HG03159 (cell line): Measurements from ENCODE around the gene ERICH2.
"Not testable (repeated sequence)": the region's sequence is repeated elsewhere in the genome, so short reads cannot be mapped to it uniquely, and the experiment has no call there.

ENCODE experiments used
- ATAC-seq: cut with Tn5 transposase; IDR thresholded peaks from one replicate; pipeline ENCODE4 v1.9.1; 2021; ENCODE audit warnings: mild to moderate bottlenecking, moderate library complexity; ENCODE audit not compliant: unreplicated experiment

The ERICH2 gene, protein sequence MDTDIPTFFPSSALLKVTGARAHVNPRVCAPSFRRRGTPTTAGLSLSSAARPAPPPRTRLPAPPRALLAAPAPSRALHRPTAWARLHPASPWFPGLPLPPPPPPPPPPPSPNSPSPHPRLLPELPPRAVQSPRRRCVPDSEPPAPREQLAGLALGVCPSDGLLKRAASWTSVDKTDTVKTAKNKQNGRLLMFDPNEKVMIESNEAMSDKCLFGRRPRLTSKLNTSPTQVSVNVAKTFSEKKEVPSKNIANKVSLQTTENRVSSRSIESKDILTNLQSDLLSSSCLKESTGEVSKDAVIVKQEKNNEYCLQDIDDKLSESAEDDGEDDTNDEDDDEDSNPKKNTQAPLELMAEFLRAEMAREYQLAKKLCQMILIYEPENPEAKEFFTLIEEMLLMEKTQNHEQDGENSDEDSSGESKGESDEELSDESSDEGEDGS

DNA sequence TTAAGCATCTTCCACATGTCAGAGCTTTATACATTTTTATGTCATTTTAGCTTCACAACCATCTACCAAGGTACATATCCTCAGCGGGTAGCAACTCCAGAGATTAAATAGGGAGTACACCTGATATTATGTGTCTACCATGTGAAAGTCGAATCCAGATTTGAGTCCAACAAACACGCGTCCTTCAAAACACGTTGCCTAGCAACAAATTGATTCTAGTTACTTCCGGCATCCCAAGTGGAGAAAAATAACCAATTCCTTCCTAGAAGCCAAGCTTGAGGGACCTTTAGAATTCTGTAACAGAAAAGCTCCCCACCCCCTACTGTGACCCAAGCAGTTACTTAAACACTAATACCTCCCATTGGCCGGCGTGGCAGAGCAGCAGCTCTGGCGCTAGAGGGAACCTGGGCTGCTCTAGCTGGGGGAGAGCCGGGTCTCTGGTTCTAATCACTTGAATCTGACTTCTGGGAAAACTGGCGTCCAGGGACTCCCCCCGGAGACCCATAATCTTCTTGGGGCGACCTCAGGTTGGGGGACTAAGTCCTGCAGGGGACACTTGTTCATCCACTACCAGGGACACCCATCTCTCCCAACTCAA, at the start of gene ERICH2:
TSS of gene ERICH2 (plus strand) at position 371 of the 598 bp plus-strand sequence. CDS start 304 bp downstream, outside the sequence.
- ATAC-seq = peak; percentile 78

DNA sequence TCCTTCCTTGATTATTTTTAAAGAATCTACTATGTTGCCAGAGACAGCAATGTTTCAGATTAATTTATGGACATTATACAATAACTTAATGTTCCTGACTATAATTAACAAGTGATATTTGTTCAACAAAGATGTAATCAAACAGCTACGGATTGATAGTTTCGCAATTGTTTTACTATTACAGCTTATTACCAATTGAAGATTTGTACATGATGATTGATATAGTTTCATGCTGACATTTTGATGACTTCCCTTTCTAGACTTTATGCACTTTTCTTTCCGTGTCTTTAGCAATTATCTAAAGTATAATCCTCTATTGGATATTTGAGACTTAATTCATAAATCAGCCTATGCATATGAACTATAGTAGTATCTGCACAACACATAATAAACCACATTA, 48.5 kb upstream of the ERICH2 start:
- ATAC-seq = no peak

DNA sequence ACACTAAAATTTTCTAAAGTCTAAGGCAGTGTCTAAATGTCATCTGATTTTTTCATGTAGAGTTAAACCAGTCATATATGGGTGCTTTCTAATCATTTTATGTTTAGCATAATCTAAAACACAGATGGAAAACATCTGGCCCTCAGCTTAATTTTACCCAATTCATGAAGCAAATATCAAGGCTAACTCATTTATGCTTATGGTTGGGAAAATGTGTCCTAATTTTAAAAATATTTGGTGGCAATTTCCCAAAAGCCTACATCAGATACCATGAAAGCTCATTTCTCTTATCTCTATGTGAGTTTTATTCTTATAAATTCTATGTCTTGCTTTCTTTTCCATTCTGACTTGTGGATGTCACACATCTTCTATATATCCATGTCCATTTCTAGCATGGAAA, 47.9 kb upstream of the ERICH2 start:
- ATAC-seq = no peak

DNA sequence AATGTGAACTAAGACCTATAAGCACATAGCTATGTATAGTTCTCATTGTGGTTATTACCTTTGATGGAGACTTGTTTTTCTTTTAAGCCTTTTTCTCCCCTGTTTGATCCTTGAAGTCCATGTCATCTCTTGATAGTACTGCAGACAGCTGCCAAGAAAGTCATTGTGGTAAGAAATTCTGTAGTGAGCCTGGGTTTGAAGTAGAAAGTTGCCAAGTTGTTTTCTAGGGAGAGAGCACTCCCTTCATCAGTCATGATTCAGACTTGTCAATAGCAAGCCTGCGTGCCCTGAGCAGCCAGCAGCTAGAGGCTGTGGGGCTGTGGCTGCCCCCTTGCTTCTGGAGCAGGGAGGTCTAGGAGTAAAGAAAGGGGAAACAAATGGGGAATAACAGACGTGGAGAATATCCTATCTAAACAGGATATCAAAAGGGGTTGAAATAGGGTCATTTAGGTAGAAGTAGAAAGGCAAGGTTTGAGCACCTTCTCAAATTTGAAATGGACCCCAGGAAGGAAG, 46.7 kb upstream of the ERICH2 start:
- ATAC-seq = no peak

DNA sequence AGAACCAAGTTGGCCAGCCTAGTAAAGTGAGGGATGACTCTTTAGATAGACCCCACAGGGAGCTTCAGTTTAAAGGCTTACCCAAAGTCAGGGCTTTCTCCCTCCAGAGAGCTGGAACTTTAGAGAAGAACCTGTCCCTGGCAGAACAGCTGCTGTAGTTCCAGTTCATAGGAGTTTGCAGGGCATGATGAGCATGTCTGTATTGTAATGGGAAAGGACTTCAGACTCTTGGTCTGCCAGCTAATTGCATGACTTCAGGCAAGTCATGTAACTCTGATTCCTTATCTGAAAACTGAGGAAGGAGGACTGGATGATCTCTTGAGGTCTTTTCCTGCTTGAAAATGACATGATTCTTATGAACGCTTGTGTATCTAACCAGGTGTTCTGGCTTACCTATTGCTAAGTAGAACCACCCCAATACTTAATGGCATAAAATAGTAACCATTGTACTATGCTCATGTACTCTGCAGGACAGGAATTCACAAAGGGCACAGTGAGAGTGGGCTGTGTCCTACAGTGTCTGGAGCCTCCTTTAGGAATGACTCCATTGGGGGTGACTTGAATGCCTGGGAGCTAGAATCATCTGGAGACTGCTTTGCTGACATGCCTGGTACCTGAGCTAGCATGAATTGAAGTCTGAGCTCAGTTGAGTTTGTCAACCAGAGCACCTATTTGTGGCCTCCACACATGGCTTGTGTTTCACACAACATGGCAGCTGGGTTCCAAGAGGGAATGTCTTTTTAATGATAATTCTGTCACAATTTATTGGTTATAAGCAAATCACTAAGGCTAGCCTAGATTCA, 36.2 kb upstream of the ERICH2 start:
- ATAC-seq = no peak

DNA sequence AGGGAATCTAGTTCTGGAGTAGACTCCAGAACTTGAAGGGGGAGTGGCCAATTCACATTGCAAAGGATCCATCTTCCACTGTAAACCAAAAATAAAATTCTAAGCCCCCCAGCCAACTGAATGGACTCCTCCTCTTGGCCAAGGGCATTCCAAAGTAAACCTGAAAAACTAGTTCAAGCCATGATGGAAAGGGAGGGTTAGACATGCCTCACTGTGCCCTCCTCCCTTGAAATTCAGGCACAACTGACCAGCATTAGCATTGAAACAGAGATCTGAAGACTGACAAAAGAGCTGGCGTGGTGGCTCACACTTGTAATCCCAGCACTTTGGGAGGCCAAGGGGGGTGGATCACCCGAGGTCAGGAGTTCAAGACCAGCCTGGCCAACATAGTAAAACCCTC, 35.6 kb upstream of the ERICH2 start:
- not testable (repeated sequence) for ATAC-seq

DNA sequence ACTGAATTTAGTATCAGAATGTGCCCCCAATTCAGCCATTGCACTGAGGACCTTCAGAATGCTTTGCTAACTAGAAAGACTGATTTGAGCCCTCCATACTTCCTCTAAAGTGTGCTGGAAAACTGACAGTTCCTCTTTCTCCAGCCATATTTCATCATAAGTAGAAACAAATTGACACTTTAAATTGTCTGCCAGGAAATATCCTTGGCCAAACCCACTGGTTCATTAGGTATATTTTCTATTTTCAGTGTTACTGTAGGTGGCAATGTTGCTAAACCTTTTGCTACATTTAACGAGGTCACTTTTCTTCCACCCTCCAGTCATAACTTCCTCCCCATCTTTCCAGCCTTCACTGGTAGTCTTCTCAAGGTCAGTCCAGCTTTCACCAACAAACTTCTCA, 33.5 kb upstream of the ERICH2 start:
- no peak for ATAC-seq

DNA sequence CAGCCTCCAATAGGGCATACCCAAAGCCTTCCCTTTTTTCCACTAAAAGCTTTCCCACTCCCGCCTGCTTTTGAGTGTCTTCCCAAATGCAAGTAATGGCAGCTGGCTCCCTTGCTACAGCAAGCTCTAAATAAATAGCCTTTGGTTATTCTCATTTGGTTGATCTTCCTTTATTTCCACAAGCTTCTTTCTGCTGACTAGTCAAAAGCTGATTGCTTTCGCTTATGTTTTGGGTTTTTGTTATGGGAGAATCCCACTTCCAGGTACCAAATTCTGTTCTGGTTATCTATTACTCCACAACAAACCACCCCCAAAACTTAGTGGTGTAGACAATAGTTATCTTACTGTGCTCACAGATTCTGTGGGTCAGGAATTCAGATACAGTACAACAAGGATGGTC, 32.8 kb upstream of the ERICH2 start:
- no peak for ATAC-seq

DNA sequence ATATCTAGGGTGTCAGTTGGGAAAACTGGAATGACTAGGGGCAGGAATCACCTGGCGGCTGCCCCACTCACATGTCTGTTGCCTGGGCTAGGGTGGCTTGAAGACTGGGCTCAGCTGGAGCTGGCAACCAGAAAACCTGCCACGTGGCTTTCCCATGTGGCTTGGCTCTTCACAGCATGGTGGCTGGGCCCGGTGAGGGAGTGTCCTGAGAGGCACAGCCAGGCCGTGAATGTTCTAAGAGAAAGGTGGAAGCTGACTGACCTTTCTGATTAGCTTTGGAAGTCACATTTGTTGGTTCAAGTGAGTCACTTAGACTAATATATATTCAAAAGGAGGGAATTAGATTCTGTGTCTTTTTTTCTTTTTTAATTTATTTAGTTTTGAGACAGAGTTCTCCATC, 32.4 kb upstream of the ERICH2 start:
- ATAC-seq = no peak

DNA sequence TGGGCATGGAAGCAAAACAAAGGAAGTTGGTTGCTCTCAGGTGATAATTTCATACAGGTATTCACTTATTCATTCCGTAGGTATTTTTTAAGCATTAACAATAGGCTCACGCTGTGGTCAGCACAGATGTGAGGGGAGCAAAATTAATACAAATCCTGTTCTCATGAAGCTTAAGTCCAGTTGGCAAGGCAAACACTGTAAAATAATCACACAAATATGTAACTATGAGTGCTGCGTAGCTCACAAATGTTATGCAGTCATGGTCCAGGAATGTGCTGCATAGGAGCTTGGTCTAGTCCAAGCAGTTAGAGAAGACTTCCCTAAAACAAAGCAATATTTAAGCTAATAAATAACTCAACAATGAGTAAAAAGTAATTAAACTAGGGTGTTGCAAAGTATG, 31.1 kb upstream of the ERICH2 start:
- no peak for ATAC-seq

DNA sequence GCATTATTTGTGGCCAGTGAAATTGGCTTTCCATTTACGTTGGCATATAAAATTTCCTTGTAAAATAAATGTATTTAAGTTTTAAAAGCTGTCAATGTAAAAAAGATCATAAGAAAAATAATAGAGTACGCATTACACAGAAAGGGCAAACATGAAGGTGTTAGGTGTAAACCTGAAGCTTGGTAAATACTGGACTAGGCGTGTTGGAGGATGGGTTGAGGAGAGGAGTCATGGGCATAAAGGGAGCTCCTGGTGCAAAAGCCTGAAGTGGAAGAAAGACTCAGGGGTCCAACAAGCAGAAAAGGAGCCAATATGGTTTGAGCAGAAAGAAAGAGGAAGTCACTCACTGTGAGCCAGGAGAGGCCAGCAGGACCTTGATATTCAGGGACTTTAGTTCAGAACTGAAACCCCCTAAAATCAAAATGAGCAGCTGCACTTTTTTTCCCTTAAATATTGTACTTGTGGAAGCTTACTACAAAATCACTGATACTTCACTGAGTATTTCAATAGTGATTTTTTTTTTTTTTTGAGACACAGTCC, 30.6 kb upstream of the ERICH2 start:
- no peak for ATAC-seq

DNA sequence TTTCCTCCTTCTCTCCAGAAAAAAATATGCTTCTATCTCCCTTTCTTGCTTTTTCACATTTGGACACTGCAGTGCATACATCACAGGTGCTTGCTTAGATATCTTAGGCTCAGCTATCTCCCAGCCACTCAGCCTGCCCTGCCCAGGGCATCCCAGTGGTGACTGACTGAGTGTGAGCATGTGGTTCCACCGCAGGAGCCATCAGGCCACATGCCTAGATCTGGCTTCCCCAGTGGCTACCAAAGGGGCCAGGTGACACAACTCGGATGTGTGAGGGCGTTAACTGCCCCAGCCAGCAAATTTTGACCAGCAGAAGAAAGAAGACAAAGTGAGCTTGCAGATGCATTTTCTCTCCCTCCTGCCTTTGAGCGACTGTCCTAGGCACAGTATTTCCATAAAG, 29.5 kb upstream of the ERICH2 start:
- ATAC-seq = no peak

DNA sequence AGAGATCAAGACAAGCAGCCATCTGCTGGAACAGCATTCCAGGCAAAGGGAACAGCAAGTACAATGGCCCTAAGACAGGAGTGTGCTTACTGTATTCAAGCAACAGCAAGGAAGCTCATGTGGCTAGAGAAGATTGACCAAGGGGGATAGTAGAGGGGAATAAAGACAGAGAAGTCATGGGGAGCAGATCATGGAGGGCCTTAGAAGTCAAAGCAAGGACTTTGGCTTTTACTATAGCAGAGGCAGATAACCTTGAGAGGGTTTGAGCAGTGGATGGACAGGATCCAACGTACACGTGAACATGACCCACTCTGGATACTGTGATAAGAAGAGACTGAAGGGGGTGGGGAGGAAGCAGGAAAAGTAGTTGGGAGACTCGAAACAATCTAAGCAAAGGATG, 28.2 kb upstream of the ERICH2 start:
- no peak for ATAC-seq

DNA sequence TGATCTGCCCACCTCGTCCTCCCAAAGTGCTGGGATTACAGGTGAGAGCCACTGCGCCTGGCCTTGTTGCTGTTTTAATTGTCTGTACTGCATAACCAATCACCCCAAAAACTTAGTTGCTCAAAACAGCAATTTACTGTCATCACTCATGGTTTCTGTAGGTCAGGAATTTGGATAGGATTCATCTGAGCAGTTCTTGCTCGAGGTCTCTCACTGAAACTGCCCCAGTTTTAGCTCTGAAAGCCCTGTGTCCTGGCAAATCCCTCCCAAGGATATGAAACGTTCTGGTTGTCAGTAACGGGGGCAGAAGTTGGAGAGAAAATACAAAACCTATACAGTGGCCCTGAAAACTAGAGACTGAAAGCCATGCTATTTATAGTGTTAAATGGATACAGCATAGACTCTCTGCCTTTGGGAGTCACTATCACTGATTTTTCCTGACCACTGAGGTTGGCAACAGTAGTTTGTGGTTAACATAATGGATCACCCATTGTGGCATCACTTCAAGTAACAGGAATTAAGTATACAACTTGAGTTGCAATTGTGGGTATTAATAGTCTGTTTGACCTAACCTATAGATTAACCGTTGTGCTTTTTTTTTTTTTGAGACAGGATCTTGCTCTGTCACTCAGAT, 27.2 kb upstream of the ERICH2 start:
- ATAC-seq = no peak

DNA sequence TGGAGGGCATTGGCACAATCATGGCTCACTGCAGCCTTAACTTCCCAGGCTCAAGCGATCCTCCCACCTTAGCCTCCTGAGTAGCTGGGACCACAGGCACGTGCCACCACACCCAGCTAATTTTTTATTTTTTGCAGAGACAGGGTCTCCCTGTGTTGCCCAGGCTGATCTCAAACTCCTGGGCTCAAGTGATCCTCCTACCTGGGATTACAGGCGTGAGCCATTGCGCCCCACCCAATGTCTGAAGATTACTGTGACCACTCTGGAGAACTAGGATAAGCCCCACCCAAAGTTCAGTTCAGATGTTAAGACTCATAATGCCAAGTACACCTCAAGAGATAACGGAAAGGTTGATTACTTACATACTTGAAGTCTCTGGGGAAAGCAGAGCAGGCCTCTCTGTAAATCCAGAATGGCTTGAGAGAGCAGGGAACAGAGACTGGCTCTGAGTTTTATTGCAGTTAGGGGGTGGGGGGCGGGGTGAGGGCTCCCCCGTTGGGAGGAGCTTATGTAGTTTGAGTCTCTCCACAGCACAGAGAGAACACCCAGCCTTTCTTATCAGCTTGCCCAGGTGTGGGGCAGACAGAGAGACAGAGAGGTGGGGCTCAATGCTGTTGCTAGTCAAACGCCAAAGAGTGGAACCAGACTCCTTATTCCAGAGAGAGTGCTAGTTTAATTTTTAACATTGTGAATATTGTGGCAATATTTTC, 26.5 kb upstream of the ERICH2 start:
- no peak for ATAC-seq

DNA sequence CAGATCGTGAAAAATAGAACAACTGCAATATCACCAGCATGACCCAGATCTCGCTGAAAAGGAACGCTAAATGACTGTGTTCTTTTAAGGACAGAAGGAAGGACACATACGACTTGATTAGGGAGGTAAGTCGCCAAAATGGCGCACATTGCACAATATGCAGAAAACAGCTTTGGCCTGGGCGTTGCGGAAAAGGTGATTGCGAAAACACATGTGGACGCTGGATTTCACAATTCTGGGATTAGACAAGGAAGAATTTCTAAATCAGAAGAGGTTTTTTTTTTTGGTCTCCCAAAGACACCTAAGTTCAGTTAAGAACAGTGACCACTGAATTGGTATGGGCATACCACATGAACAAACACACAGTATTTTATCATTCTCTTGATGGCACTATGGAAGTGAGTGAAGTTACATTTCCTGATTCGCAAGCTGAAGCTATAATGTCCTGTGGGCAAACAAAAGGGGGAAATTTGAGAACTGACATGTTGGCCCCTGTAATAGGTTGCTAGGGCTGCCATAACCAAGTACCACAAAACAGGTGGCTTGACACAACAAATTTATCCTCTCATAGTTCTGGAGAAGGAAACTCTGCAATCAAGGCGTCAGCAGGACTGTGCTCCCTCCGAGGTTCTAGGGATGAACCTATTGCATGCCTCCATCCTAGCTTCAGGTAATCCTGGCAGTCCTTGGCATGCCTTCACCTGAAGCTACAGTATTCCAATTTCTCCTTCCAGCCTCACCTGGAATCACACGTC, 25.8 kb upstream of the ERICH2 start:
- ATAC-seq = no peak

DNA sequence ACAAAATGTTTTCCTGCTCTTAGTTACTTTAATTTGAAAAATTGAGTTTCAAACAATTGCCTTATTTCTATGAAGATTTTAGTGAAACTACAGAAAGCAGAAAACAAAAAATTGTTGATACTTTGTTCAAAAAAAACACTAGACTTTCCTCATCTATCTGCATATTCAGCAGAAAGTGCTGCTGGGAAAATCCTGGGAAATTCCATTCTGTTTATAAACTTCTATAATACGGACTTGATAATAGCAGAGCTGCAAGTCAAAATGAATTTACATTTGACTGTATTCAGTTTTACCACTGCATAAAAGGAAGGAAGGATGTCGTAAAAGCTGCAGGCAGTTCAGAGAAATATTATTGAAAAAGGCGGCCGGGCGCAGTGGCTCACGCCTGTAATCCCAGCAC, 24.9 kb upstream of the ERICH2 start:
- no peak for ATAC-seq

DNA sequence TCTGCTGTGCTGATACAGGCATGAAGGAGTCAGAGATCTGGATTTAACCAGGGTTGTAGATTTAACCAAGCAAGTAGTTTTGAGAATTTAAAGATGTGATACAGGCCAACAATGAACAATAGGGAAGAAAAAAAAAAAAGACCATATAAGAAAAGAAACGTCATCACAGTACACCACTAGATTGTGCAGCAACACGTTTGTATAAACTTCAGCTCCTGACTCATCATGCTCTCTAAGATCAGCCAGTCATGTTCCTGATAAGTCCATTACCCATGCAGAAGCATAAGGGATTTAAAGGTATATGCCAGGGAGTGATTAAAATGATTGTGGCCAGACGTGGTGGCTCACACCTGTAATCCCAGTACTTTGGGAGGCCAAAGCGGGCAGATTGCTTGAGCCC, 22.3 kb upstream of the ERICH2 start:
- no peak for ATAC-seq

DNA sequence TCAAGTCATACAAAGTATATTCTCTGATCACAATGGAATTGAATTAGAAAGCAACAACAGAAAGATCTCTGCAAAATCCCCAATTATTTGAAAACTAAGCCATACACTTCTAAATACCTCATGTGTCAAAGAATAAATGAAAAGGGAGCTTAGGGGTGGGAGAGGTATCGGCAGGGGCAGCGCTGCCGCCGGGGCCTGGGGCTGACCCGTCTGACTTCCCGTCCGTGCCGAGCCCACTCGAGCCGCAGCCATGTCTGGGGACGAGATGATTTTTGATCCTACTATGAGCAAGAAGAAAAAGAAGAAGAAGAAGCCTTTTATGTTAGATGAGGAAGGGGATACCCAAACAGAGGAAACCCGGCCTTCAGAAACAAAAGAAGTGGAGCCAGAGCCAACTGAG, 18.6 kb upstream of the ERICH2 start:
- not testable (repeated sequence) for ATAC-seq
